ENCODE results near the gene UBR3.

UBR3 gene

GRCh38 chr2:170052151-170052550, 224.9 kb downstream of the UBR3 start:
- no peak for DNase-seq (ENCODE audit: low read depth in 3 of 3)

- no peak for DNase-seq (ENCODE audit: low read depth in 3 of 3)
Measured at GRCh38 chr2:170054997-170055396, 227.7 kb downstream of the UBR3 start.

GRCh38 chr2:170056900-170057299, 229.6 kb downstream of the UBR3 start:
- no peak for DNase-seq (ENCODE audit: low read depth in 3 of 3)

DNA sequence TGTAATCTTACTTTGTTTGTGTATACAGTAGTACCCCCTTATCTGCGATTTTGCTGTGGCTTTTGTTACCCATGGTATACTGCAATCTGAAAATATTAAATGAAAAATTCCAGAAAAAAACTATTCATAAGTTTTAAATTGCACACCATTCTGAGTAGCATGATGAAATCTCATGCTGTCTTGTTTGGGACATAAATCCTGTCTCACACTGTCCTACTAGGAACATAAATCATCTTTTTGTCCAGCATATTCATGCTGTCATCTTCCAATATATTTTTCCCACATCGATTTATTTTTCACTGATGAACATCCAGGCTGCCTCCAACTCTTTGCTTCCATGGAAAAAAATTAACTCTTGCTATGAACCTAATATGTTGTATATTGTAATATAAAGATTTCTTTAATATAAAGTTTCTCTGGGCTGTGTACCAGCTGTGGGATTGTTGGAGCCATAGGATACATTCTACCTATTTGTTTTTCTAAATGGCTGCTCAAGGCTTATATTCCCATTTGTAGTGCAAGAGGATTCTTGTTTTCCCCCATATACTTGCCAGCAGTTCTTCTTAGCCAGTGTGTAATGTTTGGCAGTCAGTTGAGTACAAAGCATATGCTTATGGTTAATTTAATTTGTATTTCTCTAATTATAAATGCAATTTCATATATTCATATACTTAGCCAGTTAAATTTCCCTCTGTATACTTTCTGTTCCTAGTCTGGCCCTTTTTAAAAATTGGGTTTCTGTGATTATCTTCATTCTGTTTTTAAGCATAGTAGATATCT, 236.4 kb downstream of the UBR3 start:
- DNase-seq (ENCODE audit: low read depth in 3 of 3) = no peak

GRCh38 chr2:170070778-170071177, 243.5 kb downstream of the UBR3 start:
- no peak for DNase-seq (ENCODE audit: low read depth in 3 of 3)

DNA sequence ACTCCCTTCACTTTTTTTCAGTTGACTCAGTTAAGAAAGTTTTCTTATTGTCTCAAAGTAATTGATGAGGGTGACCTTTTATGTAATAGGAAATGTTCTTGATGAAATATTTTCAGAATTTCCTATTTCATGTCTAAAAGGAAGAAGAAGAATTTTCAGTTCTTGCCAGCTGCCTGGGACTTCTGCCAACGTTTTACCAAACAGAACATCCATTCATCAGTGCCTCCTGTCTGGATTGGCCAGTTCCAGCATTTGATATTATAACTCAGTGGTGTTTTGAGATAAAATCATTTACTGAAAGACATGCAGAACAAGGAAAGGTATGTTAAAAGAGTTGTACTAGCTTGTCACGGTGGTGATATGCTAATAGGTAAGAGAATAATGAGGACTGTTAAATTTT, 246.0 kb downstream of the UBR3 start:
- no peak for DNase-seq (ENCODE audit: low read depth in 3 of 3)

- DNase-seq (ENCODE audit: low read depth in 3 of 3) = no peak
Measured at GRCh38 chr2:170076189-170076588, 248.9 kb downstream of the UBR3 start.

GRCh38 chr2:170077830-170078569, 250.7 kb downstream of the UBR3 start:
- DNase-seq (ENCODE audit: low read depth in 3 of 3) = no peak

GRCh38 chr2:170084820-170085491, 257.7 kb downstream of the UBR3 start:
- DNase-seq (ENCODE audit: low read depth in 3 of 3) = no peak

DNA sequence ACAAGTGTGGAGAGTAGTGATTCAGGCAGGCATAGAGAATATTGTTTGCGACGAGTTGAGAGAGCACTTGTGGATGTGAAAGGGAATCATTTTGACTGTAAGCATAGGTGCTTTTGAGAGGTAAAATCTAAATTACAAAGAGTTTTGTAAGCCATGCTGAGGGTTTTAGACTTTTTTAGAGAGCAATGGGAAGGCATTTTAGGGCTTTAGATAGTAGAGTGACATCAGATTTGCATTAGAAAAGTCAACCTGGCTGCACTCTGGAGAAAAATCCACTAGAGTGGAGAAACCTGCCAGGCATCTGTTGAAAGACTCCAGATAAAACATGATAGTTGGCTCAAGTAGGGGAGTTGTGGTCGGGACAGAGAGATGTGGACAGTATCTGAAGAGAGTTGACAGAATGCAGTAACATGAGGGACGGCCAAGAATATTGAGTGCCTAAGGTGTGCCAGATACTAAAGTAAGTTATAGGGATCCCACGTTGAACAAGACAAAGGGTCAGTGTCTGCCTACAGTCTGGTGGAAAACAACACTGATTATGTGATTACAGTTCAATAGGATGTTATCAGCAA, 258.9 kb downstream of the UBR3 start:
- no peak for DNase-seq (ENCODE audit: low read depth in 3 of 3)

GRCh38 chr2:170086751-170087412, 259.6 kb downstream of the UBR3 start:
- no peak for DNase-seq (ENCODE audit: low read depth in 3 of 3)

- DNase-seq (ENCODE audit: low read depth in 3 of 3) = no peak
Measured at GRCh38 chr2:170087413-170087793, 260.1 kb downstream of the UBR3 start.

DNA sequence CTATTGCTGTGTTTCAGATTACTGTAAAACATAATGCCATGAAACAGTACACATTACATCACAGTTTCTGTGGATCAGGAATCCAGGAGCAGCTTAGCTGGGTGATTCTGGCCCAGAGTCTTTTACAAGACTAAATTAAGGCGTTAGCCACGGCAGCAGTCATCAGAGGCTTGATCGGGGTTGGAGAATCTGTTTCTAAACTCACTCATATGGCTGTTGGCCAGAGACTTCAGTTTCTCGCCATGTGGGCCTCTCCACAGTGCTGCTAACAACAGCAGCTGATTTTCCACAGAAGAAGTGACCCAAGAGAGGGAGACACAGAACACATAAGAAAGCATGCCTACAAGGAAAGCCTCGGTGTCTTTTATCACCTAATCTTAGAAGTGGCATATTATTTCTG, 261.5 kb downstream of the UBR3 start:
- DNase-seq (ENCODE audit: low read depth in 3 of 3) = no peak

GRCh38 chr2:170090229-170090628, 263.0 kb downstream of the UBR3 start:
- no peak for DNase-seq (ENCODE audit: low read depth in 3 of 3)

- no peak for DNase-seq (ENCODE audit: low read depth in 3 of 3)
Measured at GRCh38 chr2:170091436-170091835, 264.2 kb downstream of the UBR3 start.

GRCh38 chr2:170092436-170093060, 265.3 kb downstream of the UBR3 start:
- DNase-seq (ENCODE audit: low read depth in 3 of 3) = no peak

GRCh38 chr2:170095380-170095779, 268.1 kb downstream of the UBR3 start:
- no peak for DNase-seq (ENCODE audit: low read depth in 3 of 3)

DNA sequence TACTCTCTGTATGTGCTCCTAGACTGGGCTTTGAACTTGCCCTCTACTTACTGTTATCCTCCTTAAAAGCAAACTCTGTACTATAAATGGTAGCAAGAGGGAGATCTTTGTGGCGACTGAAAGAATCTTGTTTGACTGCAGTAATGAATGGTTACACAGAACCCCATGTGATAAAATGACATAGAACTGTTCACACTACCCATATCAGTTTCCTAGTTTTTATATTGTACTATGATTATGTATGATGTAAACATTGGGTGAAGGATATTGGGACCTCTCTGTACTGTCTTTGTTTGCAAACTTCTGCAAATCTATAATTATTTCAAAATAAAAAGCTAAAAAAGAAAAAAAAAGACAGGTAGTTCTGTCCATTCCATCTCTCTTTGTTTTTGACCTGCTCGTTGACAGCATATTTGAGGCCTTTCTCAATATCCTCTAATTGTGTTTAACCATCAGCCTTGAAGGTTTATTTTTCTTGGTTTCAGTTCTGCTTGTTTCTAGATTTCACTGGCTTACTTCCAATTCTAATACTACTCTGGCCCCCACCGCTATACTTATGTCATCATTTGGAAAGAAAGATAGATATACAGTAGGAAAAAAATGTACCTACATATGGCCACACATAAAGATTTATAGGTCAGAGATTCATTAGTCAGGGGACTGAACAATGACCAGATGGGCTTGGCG, 271.5 kb downstream of the UBR3 start:
- no peak for DNase-seq (ENCODE audit: low read depth in 3 of 3)

- DNase-seq (ENCODE audit: low read depth in 3 of 3) = no peak
Measured at GRCh38 chr2:170101789-170102188, 274.5 kb downstream of the UBR3 start.

- DNase-seq (ENCODE audit: low read depth in 3 of 3) = no peak
Measured at GRCh38 chr2:170106102-170106840, 279.0 kb downstream of the UBR3 start.

Measured in stimulated activated CD4-positive, alpha-beta T cell treated with anti-CD3 and anti-CD28 coated beads, TNF-alpha, amount 100 ng/mL, for 48 hours (primary cell).